Gastroesophageal sphincter (tissue), 4 donors: ENCODE results near the gene MYH11. TPM values are rescaled to one million over a fixed set of nuclear protein-coding genes. Genes with fewer than 3 reads are reported as not detected.
A peak's percentile ranks its signal among the peaks of the same experiment; 100 is the strongest.

Experiments used
- ATAC-seq: fragments of 150-250 bp; one replicate; pipeline ENCODE4 v1.9.1; 2016; ENCODE audit warnings: mild to moderate bottlenecking, moderate library complexity
- H3K27ac ChIP-seq, 4 donors: fragments of 200-600 bp; sonication (generic) in 3 of 4; 1 replicate in 3 of 4; 2 replicates in 1 of 4; pipeline ENCODE4 v1.5.1; 2016 to 2019
- H3K27me3 ChIP-seq: fragments of 200-600 bp; sonication (generic); one replicate; pipeline ENCODE4 v1.5.1; 2019
- H3K36me3 ChIP-seq, 2 donors: fragments of 200-600 bp; sonication (generic); one replicate each; pipeline ENCODE4 v1.5.1; 2019; ENCODE audit warnings: control low read depth in 1 of 2
- H3K4me1 ChIP-seq, 3 donors: fragments of 200-600 bp; sonication (generic); 1 replicate in 2 of 3; 2 replicates in 1 of 3; pipeline ENCODE4 v1.5.1; 2016 to 2019; ENCODE audit warnings: control low read depth in 2 of 3
- H3K4me3 ChIP-seq, 2 donors: fragments of 200-600 bp; sonication (generic); one replicate each; pipeline ENCODE4 v1.5.1; 2019; ENCODE audit warnings: mild to moderate bottlenecking in 1 of 2, moderate library complexity in 1 of 2
- H3K9me3 ChIP-seq, 3 donors: fragments of 200-600 bp; sonication (generic); one replicate each; pipeline ENCODE4 v1.5.1; 2017 to 2019; ENCODE audit warnings: control low read depth in 2 of 3
- CTCF ChIP-seq, 4 experiments: fragments of 200-600 bp in 2 of 4; fragments of 450-650 bp in 2 of 4; sonication (generic) in 1 of 4; IDR thresholded peaks; one replicate each; pipeline ENCODE4 v1.5.1; 2017 to 2019; ENCODE audit warnings: antibody characterized with exemption in 4 of 4, mild to moderate bottlenecking in 2 of 4, moderate library complexity in 2 of 4
- EP300 ChIP-seq: sonication (generic); formaldehyde crosslinking; IDR thresholded peaks from one replicate; pipeline ENCODE4 v1.6.1; 2017; ENCODE audit warnings: antibody characterized with exemption, mild to moderate bottlenecking
- POLR2A ChIP-seq, 2 donors: fragments of 450-650 bp; IDR thresholded peaks; one replicate each; pipeline ENCODE4 v1.6.1; 2017; ENCODE audit warnings: antibody characterized with exemption in 2 of 2, mild to moderate bottlenecking in 2 of 2, moderate library complexity in 1 of 2
- POLR2AphosphoS5 ChIP-seq: sonication (generic); formaldehyde crosslinking; IDR thresholded peaks from one replicate; pipeline ENCODE4 v1.6.1; 2017; ENCODE audit warnings: antibody characterized with exemption
- WGBS, 2 donors: methylation state at CpG; one replicate each; pipeline ENCODE4 v1.1.5; 2018; ENCODE audit warnings: low coverage in 1 of 2; 5-methylcytosine and 5-hydroxymethylcytosine counted together
- total RNA-seq, 4 donors: library from RNA; depleted of rRNA; stranded (reverse); fragments of >200 nt; gene quantifications; one replicate each; pipeline ENCODE4 v1.1.0, GENCODE V29; 2016

The MYH11 gene
- total RNA-seq, 4 donors from 2014 or later = 7,231 to 23,237 (median 11,307) TPM

GRCh38 chr16:15833541-15833940, 23.3 kb downstream of the MYH11 start:
- H3K9me3 ChIP-seq = no peaks in the 10 kb centered on the region
- H3K27me3 ChIP-seq = no peaks in the 10 kb centered on the region
- peaks cover 6 to 100% (median 8%) of the 10 kb centered on the region in 3 donors for H3K4me1 ChIP-seq
- peaks cover 0 to 72% of the 10 kb centered on the region in 2 donors for H3K36me3 ChIP-seq
- peak overlapping the region; percentile 78 to 92 (median 83) for H3K27ac ChIP-seq
- peak overlapping the region in 1 of 2 donors; percentile 25 for H3K4me3 ChIP-seq
- 30% methylated on average over 7 to 9 of the region's 9 CpGs for WGBS, 2 donors
- ATAC-seq = no peak
- peak; percentile 27 for TF ChIP-seq POLR2AphosphoS5
- TF ChIP-seq CTCF (IDR thresholded peaks at IDR 0.05) = no peak
- no peak for TF ChIP-seq POLR2A (IDR thresholded peaks at IDR 0.05)
- no peak for TF ChIP-seq EP300

- Histone ChIP-seq H3K4me3 (peak overlapping the region in 1 of 2 donors; percentile 10), H3K27ac (peak overlapping the region; percentile 78 to 92 (median 86)), H3K27me3 (no peaks in the 10 kb centered on the region), H3K36me3 (peaks cover 0 to 70% of the 10 kb centered on the region in 2 donors), H3K4me1 (peaks cover 6 to 100% (median 8%) of the 10 kb centered on the region in 3 donors), H3K9me3 (no peaks in the 10 kb centered on the region)
- no peak for TF ChIP-seq EP300
- peak; percentile 2 for TF ChIP-seq POLR2AphosphoS5
- 15 to 50% methylated on average over 2 to 6 of the region's 6 CpGs for WGBS, 2 donors
- ATAC-seq = no peak
Measured at GRCh38 chr16:15832241-15832640, 24.6 kb downstream of the MYH11 start.

- no peaks in the 10 kb centered on the region for H3K27me3 ChIP-seq
- no peaks in the 10 kb centered on the region for H3K9me3 ChIP-seq
- peaks cover 3 to 100% (median 6%) of the 10 kb centered on the region in 3 donors for H3K4me1 ChIP-seq
- peak overlapping the region; percentile 78 to 92 (median 86) for H3K27ac ChIP-seq
- WGBS, 2 donors = 21 to 51% methylated on average over 3 to 5 of the region's 6 CpGs
- no peak for TF ChIP-seq CTCF (IDR thresholded peaks at IDR 0.05)
- peaks cover 0 to 70% of the 10 kb centered on the region in 2 donors for H3K36me3 ChIP-seq
- no peak overlapping the region for H3K4me3 ChIP-seq
- ATAC-seq = no peak
Measured at GRCh38 chr16:15830832-15831451, 25.9 kb downstream of the MYH11 start.

- ATAC-seq = peak; percentile 90
- Histone ChIP-seq H3K27me3 (no peaks in the 10 kb centered on the region), H3K9me3 (no peaks in the 10 kb centered on the region), H3K27ac (peak overlapping the region; percentile 83 to 92 (median 90)), H3K36me3 (peaks cover 0 to 72% of the 10 kb centered on the region in 2 donors), H3K4me3 (peak overlapping the region in 1 of 2 donors; percentile 13), H3K4me1 (peaks cover 3 to 100% (median 6%) of the 10 kb centered on the region in 3 donors)
- peak; percentile 92 for TF ChIP-seq POLR2AphosphoS5
- TF ChIP-seq POLR2A (IDR thresholded peaks at IDR 0.05) = peak in 1 of 2 donors; percentile 21
- peak in 1 of 4 experiments; percentile 14 for TF ChIP-seq CTCF (IDR thresholded peaks at IDR 0.05)
- peak; percentile 32 for TF ChIP-seq EP300
- WGBS, 2 donors = 5 to 13% methylated on average over 4 to 5 of the region's 9 CpGs
Measured at GRCh38 chr16:15829460-15829859, 27.4 kb downstream of the MYH11 start.

- WGBS, 2 donors = 27 to 68% methylated on average over 4 to 8 of the region's 11 CpGs
- TF ChIP-seq POLR2AphosphoS5 (peak; percentile 9), EP300 (no peak)
- H3K4me3 ChIP-seq = peak overlapping the region in 1 of 2 donors; percentile 24
- H3K9me3 ChIP-seq = no peaks in the 10 kb centered on the region
- H3K27ac ChIP-seq = peak overlapping the region; percentile 83 to 92 (median 90)
- peaks cover 3 to 100% (median 6%) of the 10 kb centered on the region in 3 donors for H3K4me1 ChIP-seq
- no peak for ATAC-seq
- H3K36me3 ChIP-seq = peaks cover 0 to 74% of the 10 kb centered on the region in 2 donors
- H3K27me3 ChIP-seq = no peaks in the 10 kb centered on the region
Measured at GRCh38 chr16:15827709-15828343, 29.0 kb downstream of the MYH11 start.
